Epidermal melanocyte (primary cell): Measurements from ENCODE around the gene MCRIP2.

Experiments used
- DNase-seq: peaks from one replicate; pipeline ENCODE4 v3.0.0; 2011; ENCODE audit warnings: low spot score; ENCODE audit not compliant: insufficient read length

MCRIP2 gene

DNA sequence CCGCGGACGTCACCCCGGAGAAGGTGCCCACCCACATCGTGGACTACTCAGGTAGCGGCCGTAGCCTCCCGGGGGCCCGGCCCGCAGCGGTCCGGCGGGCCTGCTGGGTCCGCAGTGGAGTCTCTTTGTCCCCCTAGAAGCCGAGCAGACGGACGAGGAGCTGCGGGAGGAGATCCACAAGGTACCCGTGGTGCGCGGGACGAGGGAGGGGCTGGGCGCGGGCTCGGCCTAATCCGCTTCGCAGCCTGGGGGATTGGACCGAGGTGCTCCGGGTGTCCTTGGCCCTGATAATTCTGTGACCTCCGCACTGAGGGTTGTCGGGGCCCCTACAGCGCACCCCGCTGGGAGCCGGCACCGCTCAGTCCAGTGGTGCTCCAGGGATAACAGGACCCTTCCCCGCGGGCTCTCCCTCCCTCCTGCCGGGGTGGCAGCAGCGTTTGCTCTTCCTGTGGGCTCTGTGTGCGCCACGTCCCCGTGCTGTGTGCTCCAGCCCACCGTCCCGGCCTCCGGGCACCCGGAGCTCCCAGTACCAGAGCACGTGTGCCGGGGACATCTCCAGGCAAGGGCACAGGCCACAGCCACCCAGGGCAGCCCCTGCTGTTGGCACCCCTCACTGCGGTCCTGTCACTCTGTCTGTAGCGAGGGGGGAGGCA lies 27.0 kb downstream of the MCRIP2 start:
- no peak for DNase-seq

GRCh38 chr16:669666-670065 lies 28.0 kb downstream of the MCRIP2 start:
- no peak for DNase-seq

DNA sequence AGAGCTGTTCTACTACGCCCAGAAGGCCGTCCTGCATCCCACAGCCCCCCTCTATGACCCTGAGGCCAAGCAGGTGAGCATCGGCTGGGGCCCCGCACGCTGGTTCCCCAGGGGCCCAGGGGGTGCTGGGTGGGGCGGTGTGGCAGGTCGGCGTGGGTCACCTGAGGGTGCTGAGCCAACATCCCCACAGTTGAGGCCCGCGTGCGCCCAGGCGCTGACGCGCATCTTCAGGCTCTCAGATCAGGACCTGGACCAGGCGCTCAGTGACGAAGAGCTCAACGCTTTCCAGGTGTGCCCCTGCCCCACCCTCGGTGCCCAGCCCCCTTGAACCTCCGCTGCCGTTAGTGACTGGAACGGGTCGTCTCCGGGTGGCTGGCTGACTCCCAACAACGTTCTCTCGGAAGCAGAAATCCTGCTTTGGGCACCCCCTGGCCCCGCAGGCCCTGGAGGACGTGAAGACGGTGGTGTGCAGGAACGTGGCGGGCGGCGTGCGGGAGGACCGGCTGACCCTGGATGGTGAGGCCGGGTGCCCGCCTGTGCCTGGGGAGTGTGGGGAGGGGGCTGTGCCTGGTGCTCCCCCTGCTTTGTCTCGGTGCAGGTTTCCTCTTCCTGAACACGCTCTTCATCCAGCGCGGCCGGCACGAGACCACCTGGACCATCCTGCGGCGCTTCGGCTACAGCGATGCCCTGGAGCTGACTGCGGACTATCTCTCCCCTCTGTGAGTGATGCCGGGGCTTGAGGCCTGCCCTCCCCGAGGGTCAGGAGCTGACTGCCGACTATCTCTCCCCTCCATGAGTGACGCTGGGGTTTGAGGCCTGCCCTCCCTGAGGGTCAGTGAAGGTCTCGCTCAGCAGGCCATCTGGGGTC lies 29.1 kb downstream of the MCRIP2 start:
- no peak for DNase-seq

- no peak for DNase-seq
These were observed 29.9 kb downstream of the MCRIP2 start for GRCh38 chr16:671353-672131.

GRCh38 chr16:672371-672770 lies 30.7 kb downstream of the MCRIP2 start:
- no peak for DNase-seq

DNA sequence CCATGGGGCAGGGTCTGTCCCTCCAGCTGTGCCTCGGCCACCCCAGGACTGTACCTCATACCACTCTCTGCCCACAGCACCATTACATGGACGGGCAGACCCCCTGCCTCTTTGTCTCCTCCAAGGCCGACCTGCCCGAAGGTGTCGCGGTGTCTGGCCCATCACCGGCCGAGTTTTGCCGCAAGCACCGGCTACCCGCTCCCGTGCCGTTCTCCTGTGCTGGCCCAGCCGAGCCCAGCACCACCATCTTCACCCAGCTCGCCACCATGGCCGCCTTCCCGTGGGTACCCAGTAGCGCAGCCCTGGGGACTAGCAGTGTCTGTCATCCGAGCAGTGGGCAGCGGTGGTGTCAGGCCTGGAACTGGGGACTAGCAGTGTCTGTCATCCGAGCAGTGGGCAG lies 31.2 kb downstream of the MCRIP2 start:
- DNase-seq: no peak

DNA sequence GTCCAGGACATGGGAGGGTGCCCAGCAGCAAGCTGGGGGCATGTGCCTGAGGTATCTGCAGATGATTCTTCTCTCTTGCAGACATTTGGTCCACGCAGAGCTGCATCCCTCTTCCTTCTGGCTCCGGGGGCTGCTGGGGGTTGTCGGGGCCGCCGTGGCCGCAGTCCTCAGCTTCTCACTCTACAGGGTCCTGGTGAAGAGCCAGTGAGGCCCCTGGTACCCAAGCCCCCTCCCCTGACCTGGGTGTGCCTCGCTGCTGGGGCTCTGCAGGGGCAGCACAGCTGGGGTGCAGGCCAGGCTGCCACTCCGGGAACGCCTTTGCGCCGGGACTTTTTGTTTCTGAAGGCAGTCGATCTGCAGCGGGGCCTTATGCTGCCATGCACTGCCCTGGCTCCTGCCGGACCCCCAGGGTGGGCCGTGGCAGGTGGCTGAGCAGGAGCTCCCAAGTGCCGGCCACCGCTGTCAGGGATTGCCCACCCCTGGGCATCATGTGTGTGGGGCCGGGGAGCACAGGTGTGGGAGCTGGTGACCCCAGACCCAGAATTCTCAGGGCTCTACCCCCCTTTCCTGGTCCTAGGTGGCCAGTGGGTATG lies 31.9 kb downstream of the MCRIP2 start:
- DNase-seq: no peak

- no peak for DNase-seq
These were observed 32.7 kb downstream of the MCRIP2 start for GRCh38 chr16:674214-674881.

GRCh38 chr16:674968-675883 lies 33.6 kb downstream of the MCRIP2 start, which contains the start of gene RHBDL1:
TSS of gene RHBDL1 (plus strand) at chr16:675671. CDS start at chr16:675791, 120 bp downstream.
- no peak for DNase-seq

DNA sequence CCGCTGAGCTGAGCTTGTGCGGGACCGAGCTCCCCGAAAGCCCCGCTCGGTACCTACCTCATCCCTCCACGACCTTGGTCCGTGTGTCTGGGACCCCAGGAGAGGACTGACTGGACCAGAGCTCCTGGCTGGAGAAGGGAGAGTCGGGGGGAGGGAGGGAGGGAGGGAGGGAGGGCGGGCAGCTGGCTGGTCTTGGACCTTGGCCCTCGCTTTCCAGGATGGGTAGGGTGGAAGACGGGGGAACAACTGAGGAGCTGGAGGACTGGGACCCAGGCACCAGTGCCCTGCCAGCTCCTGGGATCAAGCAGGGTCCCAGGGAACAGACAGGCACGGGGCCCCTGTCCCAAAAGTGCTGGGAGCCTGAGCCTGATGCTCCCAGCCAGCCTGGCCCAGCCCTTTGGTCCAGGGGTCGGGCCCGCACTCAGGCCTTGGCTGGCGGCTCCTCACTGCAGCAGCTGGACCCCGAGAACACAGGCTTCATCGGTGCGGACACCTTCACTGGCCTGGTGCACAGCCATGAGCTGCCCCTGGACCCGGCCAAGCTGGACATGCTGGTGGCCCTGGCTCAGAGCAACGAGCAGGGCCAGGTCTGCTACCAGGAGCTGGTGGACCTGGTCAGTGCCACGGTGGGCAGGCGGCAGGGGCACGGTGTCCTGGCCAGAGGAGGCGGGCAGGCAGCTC lies 34.4 kb downstream of the MCRIP2 start:
- no peak for DNase-seq

DNA sequence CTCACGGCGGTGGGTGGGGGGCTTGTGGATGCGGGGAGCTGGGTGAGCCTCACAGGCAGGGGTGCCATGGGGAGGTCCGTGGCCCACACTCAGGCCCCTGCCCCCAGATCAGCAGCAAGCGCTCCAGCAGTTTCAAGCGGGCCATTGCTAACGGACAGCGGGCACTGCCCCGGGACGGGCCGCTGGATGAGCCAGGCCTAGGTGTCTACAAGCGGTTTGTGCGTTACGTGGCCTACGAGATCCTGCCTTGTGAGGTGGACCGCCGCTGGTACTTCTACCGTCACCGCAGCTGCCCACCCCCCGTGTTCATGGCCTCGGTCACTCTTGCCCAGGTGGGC lies 34.9 kb downstream of the MCRIP2 start:
- no peak for DNase-seq

DNA sequence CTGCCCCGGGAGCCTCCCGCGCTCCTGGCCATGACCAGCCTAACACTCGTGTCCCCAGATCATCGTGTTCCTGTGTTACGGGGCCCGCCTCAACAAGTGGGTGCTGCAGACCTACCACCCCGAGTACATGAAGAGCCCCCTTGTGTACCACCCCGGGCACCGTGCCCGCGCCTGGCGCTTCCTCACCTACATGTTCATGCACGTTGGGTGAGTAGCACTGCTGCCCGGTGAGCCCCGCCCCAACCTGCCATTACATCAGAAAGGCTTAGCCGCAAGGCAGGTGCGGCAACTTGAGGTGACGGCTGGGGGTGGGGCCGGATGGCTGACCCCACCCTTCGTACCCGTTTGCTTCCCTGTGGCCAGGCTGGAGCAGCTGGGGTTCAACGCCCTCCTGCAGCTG lies 35.3 kb downstream of the MCRIP2 start:
- no peak for DNase-seq

DNA sequence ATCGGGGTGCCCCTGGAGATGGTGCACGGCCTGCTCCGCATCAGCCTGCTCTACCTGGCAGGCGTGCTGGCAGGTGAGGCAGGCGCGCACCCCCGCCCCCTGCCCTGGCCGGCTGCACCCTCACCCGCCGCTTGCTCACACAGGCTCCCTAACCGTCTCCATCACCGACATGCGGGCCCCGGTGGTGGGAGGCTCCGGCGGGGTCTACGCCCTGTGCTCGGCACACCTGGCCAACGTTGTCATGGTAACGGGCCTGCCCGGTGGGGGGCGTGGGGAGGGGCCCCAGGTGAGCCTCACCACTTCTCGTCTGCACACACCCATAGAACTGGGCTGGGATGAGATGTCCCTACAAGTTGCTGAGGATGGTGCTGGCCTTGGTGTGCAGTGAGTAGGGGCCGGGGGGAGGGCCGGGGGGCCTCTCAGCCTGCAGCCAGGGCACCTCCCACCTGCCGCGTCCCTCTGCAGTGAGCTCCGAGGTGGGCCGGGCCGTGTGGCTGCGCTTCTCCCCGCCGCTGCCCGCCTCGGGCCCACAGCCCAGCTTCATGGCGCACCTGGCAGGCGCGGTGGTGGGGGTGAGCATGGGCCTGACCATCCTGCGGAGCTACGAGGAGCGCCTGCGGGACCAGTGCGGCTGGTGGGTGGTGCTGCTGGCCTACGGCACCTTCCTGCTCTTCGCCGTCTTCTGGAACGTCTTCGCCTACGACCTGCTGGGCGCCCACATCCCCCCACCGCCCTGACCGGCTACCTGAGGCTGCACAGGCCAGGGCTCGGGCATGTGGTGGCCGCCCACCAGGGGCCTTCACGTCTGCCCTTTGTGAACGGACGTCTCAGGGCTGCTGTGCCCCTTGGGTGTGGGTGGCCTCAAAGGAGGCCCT lies 35.9 kb downstream of the MCRIP2 start:
- DNase-seq: no peak

- no peak for DNase-seq
These were observed 36.7 kb downstream of the MCRIP2 start for GRCh38 chr16:678209-678857.

DNA sequence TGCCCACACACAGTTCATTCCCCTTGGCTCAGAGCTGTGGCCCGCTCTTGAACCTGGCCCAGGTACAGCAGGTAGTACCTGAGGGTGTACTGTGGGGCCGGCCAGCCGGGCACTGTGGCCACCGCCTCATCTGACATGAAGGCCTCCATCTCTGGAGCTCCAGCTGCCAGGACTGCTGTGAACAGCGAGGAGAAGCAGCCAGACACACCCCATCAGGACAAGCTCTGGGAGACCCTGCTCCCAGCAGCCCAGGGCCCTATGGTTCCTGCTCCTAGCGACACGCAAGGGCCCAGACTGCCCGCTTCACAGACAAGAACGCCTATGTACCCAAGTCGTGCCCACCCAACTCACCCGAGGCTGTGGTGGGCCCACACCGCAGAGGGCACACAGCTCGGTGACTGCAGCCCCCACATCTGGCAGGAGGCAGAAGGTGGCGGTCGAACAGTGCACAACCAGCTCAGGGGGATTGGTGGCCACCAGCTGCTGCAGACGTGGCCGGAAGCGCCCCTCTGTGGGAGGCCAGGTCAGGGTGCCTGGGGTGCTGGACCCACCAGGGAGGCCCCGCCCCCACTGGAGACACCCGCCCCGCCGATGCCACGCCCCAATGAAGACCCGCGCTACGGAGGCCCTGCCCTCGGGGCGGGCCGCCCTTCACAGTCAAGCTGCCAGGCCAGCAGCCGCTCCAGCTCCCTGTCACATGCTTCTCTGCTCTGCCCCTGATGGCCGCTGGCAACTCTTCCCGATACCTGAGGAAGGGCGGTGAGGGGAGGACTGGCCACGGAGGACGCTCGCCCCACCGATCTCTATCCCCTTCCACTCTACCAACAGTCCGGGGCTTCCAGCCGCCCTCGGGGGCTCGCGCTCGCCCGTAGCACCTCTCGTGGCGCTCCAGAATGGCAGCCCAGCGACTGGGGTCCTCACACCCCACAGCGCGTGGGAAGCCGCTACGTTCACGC lies 37.5 kb downstream of the MCRIP2 start:
- DNase-seq: no peak

- DNase-seq: no peak
These were observed 38.4 kb downstream of the MCRIP2 start, which contains the start of gene STUB1 for GRCh38 chr16:679814-680624. TSS of gene STUB1 (plus strand) at chr16:680410. CDS start at chr16:680526, 116 bp downstream.
